Sigmoid colon (tissue), 7 donors: Measurements from ENCODE around the gene ARHGEF37. TPM values are rescaled to one million over a fixed set of nuclear protein-coding genes. Genes with fewer than 3 reads are reported as not detected.
"Not testable (repeated sequence)": the region's sequence is repeated elsewhere in the genome, so short reads cannot be mapped to it uniquely, and the experiment has no call there.

ENCODE experiments used
- DNase-seq: peaks from one replicate; pipeline ENCODE4 v3.0.0-alpha.2; 2019
- H3K27ac ChIP-seq, 4 donors: fragments of 200-600 bp; sonication (generic); one replicate each; pipeline ENCODE4 v1.5.1; 2016 to 2019; ENCODE audit warnings: mild to moderate bottlenecking in 1 of 4
- H3K27me3 ChIP-seq, 3 donors: fragments of 200-600 bp; sonication (generic); one replicate each; pipeline ENCODE4 v1.5.1; 2019; ENCODE audit warnings: mild to moderate bottlenecking in 1 of 3
- H3K36me3 ChIP-seq, 4 donors: fragments of 200-600 bp; sonication (generic); one replicate each; pipeline ENCODE4 v1.5.1; 2016 to 2019
- H3K4me1 ChIP-seq, 4 donors: fragments of 200-600 bp; sonication (generic); one replicate each; pipeline ENCODE4 v1.5.1; 2017 to 2019
- H3K4me3 ChIP-seq, 4 donors: fragments of 200-600 bp; sonication (generic); one replicate each; pipeline ENCODE4 v1.5.1; 2017 to 2019; ENCODE audit warnings: mild to moderate bottlenecking in 2 of 4, moderate library complexity in 1 of 4
- H3K9me3 ChIP-seq, 4 donors: fragments of 200-600 bp in 3 of 4; sonication (generic) in 3 of 4; one replicate each; pipeline versions ENCODE4 v1.5.1 to v1.6.1; 2013 to 2019
- CTCF ChIP-seq, 4 experiments: fragments of 450-650 bp in 3 of 4; fragments of 200-600 bp in 1 of 4; IDR thresholded peaks; one replicate each; pipeline ENCODE4 v1.5.1; 2016 to 2019; ENCODE audit warnings: antibody characterized with exemption in 4 of 4, mild to moderate bottlenecking in 3 of 4, moderate library complexity in 2 of 4
- EP300 ChIP-seq, 4 donors: sonication (generic); formaldehyde crosslinking; IDR thresholded peaks; one replicate each; pipeline ENCODE4 v1.6.1; 2017; ENCODE audit warnings: antibody characterized with exemption in 4 of 4
- POLR2A ChIP-seq, 2 donors: fragments of 450-650 bp; IDR thresholded peaks; one replicate each; pipeline ENCODE4 v1.6.1; 2016; ENCODE audit warnings: antibody characterized with exemption in 2 of 2, mild to moderate bottlenecking in 2 of 2, moderate library complexity in 2 of 2
- POLR2AphosphoS5 ChIP-seq, 4 donors: sonication (generic); formaldehyde crosslinking; IDR thresholded peaks; one replicate each; pipeline ENCODE4 v1.6.1; 2017; ENCODE audit warnings: antibody characterized with exemption in 4 of 4
- whole genome bisulfite sequencing, 2 donors: extraction: QIAGEN DNeasy Blood & Tissue Kit; methylation state at CpG; one replicate each; pipeline ENCODE4 v1.1.7; 2013; 5-methylcytosine and 5-hydroxymethylcytosine counted together
- intact Hi-C: fragments of 100-400 bp; cut with DNase I; formaldehyde crosslinking; loops from one replicate; pipeline ENCODE4 v1.15.1; 2023
- polyA plus RNA-seq, 3 donors: library from polyadenylated mRNA; stranded (reverse); fragments of 200-250 nt; gene quantifications; one replicate each; pipeline ENCODE4 v1.2.3, GENCODE V29; 2013
- total RNA-seq, 4 donors: library from RNA; depleted of rRNA; stranded (reverse); fragments of >200 nt; gene quantifications; one replicate each; pipeline ENCODE4 v1.1.0, GENCODE V29; 2016
- donor health status: healthy with polysubstance abuse.
- donor health status: Bipolar disorder and iron deficiency.
- donor health status: healthy.

Gene ARHGEF37
- total and polyA plus RNA-seq, 7 donors, result 4.8 to 51.0 (median 23.5) TPM

- peak; percentile 72 for DNase-seq
- TF ChIP-seq POLR2AphosphoS5 (IDR thresholded peaks at IDR 0.05) (no peak), EP300 (IDR thresholded peaks at IDR 0.05) (no peak), CTCF (IDR thresholded peaks at IDR 0.05) (no peak), POLR2A (IDR thresholded peaks at IDR 0.05) (no peak)
- Histone ChIP-seq H3K4me1 (peaks cover 0 to 4% (median 4%) of the 10 kb centered on the region in 4 donors), H3K36me3 (no peaks in the 10 kb centered on the region), H3K4me3 (no peak overlapping the region), H3K27ac (no peak overlapping the region), H3K27me3 (no peaks in the 10 kb centered on the region), H3K9me3 (no peaks in the 10 kb centered on the region)
- intact Hi-C loops, result loop anchor here (2.0 kb wide), 1 partner anchor 60 kb away; no protein-coding TSS in a partner anchor
- 69 to 81% methylated on average over 4 of the region's 4 CpGs for WGBS, 2 donors
Measured at GRCh38 chr5:149666212-149666852, 85.0 kb downstream of the ARHGEF37 start.

GRCh38 chr5:149667084-149667828 is 86.0 kb downstream of the ARHGEF37 start:
- 21 to 36% methylated on average over 7 of the region's 7 CpGs for WGBS, 2 donors
- intact Hi-C loops, result loop anchor here (1.0 to 2.0 kb wide), 2 partner anchors 60 to 162 kb away; no protein-coding TSS in a partner anchor
- DNase-seq, result no peak
- TF ChIP-seq EP300 (IDR thresholded peaks at IDR 0.05) (no peak), POLR2A (IDR thresholded peaks at IDR 0.05) (no peak), POLR2AphosphoS5 (IDR thresholded peaks at IDR 0.05) (no peak), CTCF (IDR thresholded peaks at IDR 0.05) (peak; percentile 79 to 88 (median 82))
- Histone ChIP-seq H3K27me3 (no peaks in the 10 kb centered on the region), H3K36me3 (no peaks in the 10 kb centered on the region), H3K27ac (peak overlapping the region in 2 of 4 donors; percentile 4 to 23), H3K9me3 (no peaks in the 10 kb centered on the region), H3K4me3 (no peak overlapping the region), H3K4me1 (peaks cover 0 to 4% (median 4%) of the 10 kb centered on the region in 4 donors)

GRCh38 chr5:149667829-149668330 is 86.6 kb downstream of the ARHGEF37 start:
- H3K4me3 ChIP-seq, result no peak overlapping the region
- no peaks in the 10 kb centered on the region for H3K9me3 ChIP-seq
- WGBS, 2 donors, result 67 to 77% methylated on average over 6 of the region's 6 CpGs
- intact Hi-C loops, result loop anchor here (1.0 to 2.0 kb wide), 2 partner anchors 59 to 161 kb away; no protein-coding TSS in a partner anchor
- no peak for TF ChIP-seq EP300 (IDR thresholded peaks at IDR 0.05)
- TF ChIP-seq CTCF (IDR thresholded peaks at IDR 0.05), result peak in 1 of 4 experiments; percentile 22
- H3K27ac ChIP-seq, result no peak overlapping the region
- H3K27me3 ChIP-seq, result no peaks in the 10 kb centered on the region
- no peak for DNase-seq
- no peaks in the 10 kb centered on the region for H3K36me3 ChIP-seq
- H3K4me1 ChIP-seq, result peaks cover 0 to 4% (median 4%) of the 10 kb centered on the region in 4 donors

DNA sequence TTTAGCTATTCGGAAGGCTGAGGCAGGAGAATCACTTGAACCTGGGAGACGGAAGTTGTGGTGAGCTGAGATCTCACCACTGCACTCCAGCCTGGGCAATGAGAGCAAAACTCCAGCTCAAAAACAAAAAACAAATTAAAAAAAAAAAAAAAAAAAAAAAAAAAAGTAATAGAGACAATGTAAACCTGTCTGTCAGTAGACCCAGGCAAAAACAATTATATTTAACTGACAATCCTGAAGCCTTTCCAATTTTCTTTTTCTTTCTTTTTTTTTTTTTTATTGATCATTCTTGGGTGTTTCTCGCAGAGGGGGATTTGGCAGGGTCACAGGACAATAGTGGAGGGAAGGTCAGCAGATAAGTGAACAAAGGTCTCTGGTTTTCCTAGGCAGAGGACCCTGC is 88.0 kb downstream of the ARHGEF37 start:
- H3K4me3 ChIP-seq, H3K27ac ChIP-seq, intact Hi-C loops, H3K36me3 ChIP-seq, H3K9me3 ChIP-seq, H3K4me1 ChIP-seq, DNase-seq, H3K27me3 ChIP-seq: not testable (repeated sequence)
- 90 to 100% methylated on average over 2 to 3 of the region's 3 CpGs for WGBS, 2 donors

- Histone ChIP-seq H3K27me3 (no peaks in the 10 kb centered on the region), H3K9me3 (no peaks in the 10 kb centered on the region), H3K4me3 (no peak overlapping the region), H3K36me3 (no peaks in the 10 kb centered on the region), H3K4me1 (peaks cover 0 to 3% (median 0%) of the 10 kb centered on the region in 4 donors), H3K27ac (no peak overlapping the region)
- DNase-seq, result no peak
- intact Hi-C loops, result no loop called here
- no peak for TF ChIP-seq EP300 (IDR thresholded peaks at IDR 0.05)
- TF ChIP-seq CTCF (IDR thresholded peaks at IDR 0.05), result no peak
- no peak for TF ChIP-seq POLR2AphosphoS5 (IDR thresholded peaks at IDR 0.05)
- TF ChIP-seq POLR2A (IDR thresholded peaks at IDR 0.05), result no peak
- WGBS, 2 donors, result 22 to 74% methylated on average over 5 of the region's 5 CpGs
Measured at GRCh38 chr5:149671544-149671943, 90.2 kb downstream of the ARHGEF37 start.
